Mesothelial cell of epicardium (in vitro differentiated cells): ENCODE data around the gene VAC14. TPM values are rescaled to one million over a fixed set of nuclear protein-coding genes. Genes with fewer than 3 reads are reported as not detected.
"Not testable (repeated sequence)": the region's sequence is repeated elsewhere in the genome, so short reads cannot be mapped to it uniquely, and the experiment has no call there.

ENCODE experiments used
- DNase-seq, 2 experiments: peaks; one replicate each; pipeline ENCODE4 v3.0.0; 2021; ENCODE audit warnings: low spot score in 2 of 2; ENCODE audit not compliant: unreplicated experiment in 2 of 2
- H3K27ac Mint-ChIP-seq: 2 replicates; pipeline ENCODE4 v1.8.0; 2021; ENCODE audit warnings: mixed read lengths
- H3K27me3 Mint-ChIP-seq: 2 replicates; pipeline ENCODE4 v1.8.0; 2021; ENCODE audit warnings: low read depth, mixed read lengths
- H3K36me3 Mint-ChIP-seq: 2 replicates; pipeline ENCODE4 v1.8.0; 2021; ENCODE audit warnings: mixed read lengths
- H3K4me1 Mint-ChIP-seq: 2 replicates; pipeline ENCODE4 v1.8.0; 2021; ENCODE audit warnings: mixed read lengths
- H3K4me3 Mint-ChIP-seq: 2 replicates; pipeline ENCODE4 v1.8.0; 2021; ENCODE audit warnings: mild to moderate bottlenecking, moderate library complexity, mixed read lengths
- H3K9me3 Mint-ChIP-seq: 2 replicates; pipeline ENCODE4 v1.8.0; 2021; ENCODE audit warnings: mixed read lengths
- total RNA-seq: library from RNA; stranded (reverse); gene quantifications from 3 replicates; pipeline ENCODE4 v1.2.1, GENCODE V29; 2021
- TF ChIP-seq, protein P1 (sequence below): fragments of 200-600 bp; sonication (generic); IDR thresholded peaks from one replicate; pipeline ENCODE4 v1.5.0; 2021; ENCODE audit warnings: antibody characterized with exemption; ENCODE audit not compliant: unreplicated experiment

The VAC14 gene
- total RNA-seq, 1 donor from 2014 or later = 39.1 TPM

DNA sequence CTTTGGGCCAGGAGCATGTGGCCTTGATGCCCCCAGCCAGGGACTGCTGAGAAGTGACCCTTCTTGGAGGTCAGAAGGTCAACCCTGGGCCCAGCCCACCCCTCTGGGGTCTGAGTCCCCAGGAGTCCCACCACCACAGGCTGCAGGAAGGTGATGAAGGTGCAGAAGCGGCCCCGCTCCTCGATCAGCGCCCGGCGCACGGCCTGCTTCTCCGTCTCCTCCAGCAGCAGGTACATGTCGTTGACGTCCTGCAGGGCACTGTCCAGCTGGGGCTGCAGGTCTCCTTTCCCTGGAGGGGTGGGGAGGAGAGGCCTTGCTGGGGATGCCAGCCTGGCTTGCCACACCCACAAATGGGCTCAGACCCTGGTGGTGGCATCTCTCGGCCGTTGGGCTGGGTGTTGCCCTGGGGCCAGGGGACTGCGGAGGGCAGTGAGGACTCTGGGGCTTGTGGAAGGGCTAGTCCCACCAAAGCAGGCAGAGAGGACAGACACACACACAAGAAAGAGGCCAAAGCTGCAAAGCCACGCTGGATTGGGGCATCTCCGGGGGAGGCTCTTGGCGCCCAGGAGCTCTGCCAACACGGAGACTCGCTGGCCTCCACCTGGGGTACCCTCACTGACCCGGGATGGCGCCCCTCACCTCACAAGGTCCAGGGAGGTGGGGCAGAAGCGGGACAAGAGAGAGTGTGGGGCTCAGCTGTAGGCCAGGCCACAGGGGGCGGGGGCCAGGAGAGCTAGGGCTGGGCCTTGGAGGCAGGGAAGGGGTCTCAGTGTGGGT, 122.6 kb downstream of the VAC14 start:
- Mint-ChIP-seq H3K9me3 (no peaks in the 10 kb centered on the region), H3K4me1 (peaks cover 18% of the 10 kb centered on the region), H3K27me3 (no peaks in the 10 kb centered on the region), H3K4me3 (no peak overlapping the region), H3K27ac (no peak overlapping the region), H3K36me3 (peaks cover 24% of the 10 kb centered on the region)
- DNase-seq = no peak
- TF ChIP-seq, protein P1, sequence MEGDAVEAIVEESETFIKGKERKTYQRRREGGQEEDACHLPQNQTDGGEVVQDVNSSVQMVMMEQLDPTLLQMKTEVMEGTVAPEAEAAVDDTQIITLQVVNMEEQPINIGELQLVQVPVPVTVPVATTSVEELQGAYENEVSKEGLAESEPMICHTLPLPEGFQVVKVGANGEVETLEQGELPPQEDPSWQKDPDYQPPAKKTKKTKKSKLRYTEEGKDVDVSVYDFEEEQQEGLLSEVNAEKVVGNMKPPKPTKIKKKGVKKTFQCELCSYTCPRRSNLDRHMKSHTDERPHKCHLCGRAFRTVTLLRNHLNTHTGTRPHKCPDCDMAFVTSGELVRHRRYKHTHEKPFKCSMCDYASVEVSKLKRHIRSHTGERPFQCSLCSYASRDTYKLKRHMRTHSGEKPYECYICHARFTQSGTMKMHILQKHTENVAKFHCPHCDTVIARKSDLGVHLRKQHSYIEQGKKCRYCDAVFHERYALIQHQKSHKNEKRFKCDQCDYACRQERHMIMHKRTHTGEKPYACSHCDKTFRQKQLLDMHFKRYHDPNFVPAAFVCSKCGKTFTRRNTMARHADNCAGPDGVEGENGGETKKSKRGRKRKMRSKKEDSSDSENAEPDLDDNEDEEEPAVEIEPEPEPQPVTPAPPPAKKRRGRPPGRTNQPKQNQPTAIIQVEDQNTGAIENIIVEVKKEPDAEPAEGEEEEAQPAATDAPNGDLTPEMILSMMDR = no peak

DNA sequence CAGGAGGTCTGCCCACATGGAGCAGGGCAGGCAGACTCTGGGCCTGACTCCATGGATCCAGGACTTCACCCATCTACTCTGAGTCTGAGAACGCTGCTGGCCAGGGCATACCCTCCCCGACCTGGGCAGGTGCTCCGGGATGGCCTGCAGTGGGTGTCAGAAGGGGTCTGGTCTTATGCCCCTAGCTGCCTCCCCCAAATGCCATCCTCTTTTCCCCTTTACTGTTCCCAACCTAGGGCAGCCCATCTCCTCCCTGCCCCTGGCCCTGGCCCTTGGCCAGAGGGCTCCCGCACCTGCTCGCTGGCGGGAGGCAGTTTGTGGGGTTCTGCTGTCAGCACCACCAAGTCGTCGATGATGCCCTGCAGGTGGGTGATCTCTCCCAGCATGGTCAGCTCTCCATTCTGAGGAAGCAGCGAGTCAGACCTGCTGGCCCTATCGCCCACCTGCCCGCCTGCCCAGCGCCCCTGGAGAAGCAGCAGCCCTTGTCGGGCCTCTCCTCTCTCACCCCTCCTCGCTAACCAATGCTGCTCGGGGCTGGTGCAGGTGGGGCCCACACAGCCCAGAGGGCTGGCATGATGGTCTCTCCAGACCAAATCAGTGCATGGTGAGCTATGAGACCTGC, 123.3 kb downstream of the VAC14 start:
- DNase-seq = no peak
- no peak overlapping the region for H3K27ac Mint-ChIP-seq
- peaks cover 14% of the 10 kb centered on the region for H3K4me1 Mint-ChIP-seq
- TF ChIP-seq, protein P1 = no peak
- H3K36me3 Mint-ChIP-seq = peaks cover 28% of the 10 kb centered on the region
- H3K27me3 Mint-ChIP-seq = no peaks in the 10 kb centered on the region
- no peaks in the 10 kb centered on the region for H3K9me3 Mint-ChIP-seq
- no peak overlapping the region for H3K4me3 Mint-ChIP-seq

DNA sequence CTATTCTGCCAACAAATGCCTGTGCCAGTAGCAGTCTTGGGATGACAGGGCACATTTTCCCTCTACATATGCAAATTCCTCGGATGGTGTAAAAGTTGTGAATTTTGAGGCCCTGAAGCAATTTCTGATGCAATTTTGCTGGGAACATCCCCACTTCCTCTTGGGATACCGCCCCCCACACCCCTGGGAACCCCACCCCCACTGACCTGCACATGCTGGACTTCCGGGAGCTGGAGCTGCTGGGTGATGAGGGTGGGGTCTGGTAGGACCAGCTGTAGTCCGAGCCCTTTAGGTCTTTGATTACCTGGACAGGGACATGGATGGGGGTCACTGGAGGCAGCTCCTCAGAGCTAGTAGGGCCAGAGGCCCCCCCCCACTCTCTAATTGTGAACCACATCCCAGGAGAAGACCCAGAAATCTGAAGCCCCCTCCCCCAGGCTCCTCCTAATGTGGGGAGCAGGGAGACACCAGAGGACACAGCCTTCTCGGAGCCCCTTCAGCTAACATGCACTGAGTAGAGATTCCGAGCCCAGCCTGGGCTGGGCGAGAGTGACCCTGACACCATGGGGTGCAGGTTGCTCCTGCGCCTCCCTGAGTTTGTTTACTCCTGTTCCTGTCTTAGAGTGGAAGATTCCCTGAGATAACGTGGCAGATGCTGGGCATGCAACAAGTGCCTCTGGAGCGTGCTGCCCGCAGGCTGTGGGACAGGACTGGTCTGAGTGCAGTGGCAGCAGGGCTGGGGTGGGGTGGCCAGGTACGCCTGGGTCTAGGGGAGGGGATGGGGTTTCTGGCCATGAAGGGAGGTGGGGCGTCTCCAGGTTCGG, 124.1 kb downstream of the VAC14 start:
- DNase-seq = no peak
- H3K36me3 Mint-ChIP-seq = peaks cover 32% of the 10 kb centered on the region
- TF ChIP-seq, protein P1 = no peak
- no peak overlapping the region for H3K4me3 Mint-ChIP-seq
- H3K27ac Mint-ChIP-seq = no peak overlapping the region
- no peaks in the 10 kb centered on the region for H3K9me3 Mint-ChIP-seq
- no peaks in the 10 kb centered on the region for H3K27me3 Mint-ChIP-seq
- peaks cover 8% of the 10 kb centered on the region for H3K4me1 Mint-ChIP-seq

DNA sequence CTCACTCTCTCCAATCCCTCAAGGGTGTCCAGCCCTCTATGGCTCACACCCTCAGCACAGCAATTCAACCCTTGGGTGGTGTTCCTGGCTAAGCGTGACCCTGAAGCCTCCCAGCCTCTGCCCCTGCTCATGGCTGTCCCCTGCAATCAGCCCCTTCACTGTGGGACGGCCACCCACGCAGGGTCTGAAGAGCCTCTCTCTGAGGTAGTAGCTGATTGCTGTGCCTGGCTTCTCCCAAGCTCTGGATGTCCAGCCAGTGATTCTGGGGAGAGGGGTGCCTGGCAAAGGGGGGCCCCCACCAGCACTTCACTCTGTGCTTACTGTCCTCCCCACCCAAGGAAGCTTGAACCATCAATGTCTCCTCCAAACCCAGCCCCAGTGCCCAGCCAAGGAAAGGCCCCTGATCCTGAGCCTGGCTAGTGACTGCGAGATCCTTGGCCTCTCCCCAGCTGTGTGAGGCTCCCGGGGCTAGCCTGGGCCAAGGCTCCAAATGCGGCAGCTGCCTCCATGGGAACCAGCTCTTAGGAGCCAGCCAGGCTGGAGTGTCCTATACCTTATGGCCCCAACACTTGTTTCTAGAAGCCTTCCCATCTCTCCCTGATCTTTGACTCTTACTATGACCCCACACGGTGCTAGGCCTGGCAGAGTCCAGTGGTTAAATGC, 125.0 kb downstream of the VAC14 start:
- Mint-ChIP-seq H3K9me3 (no peaks in the 10 kb centered on the region), H3K4me3 (no peak overlapping the region), H3K36me3 (peaks cover 40% of the 10 kb centered on the region), H3K27me3 (no peaks in the 10 kb centered on the region), H3K4me1 (peaks cover 4% of the 10 kb centered on the region), H3K27ac (no peak overlapping the region)
- TF ChIP-seq, protein P1 = no peak
- no peak for DNase-seq

DNA sequence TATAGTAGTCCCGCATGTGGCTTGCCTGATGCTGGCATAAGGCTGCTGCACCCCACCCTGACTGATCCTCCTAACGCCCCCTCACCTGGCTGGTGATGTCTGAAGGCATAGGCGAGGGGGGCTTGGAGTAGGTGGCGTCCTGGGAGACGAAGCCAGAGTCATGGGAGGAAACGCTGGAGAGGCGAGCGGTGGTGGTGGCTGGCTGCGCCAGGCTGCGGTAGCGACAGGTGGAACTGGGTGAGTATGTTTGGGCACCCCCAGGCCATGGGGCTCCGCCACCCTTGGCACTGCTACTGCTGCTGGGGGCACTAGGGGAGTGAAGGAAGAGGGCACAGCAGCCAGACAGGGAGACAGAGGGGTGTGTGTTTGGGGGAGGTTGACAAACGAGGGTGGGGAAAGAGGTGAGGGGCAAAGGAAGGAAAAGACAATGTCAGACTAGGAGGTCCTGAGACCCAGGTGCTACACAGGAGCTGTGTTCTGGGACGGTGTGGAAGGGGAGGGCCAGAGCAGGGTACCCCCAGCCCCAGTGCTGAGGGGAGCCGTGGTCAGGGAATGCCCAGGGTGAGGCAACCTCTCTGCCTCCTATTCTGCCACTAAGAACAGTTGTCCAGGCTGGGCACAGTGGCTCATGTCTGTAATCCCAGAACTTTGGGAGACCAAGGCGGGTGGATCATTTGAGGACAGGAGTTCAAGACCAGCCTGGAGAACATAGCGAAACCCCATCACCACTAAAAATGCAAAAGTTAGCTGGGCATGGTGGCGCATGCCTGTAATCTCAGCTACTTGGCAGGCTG, 126.5 kb downstream of the VAC14 start:
- no peak for DNase-seq
- H3K27me3 Mint-ChIP-seq = no peaks in the 10 kb centered on the region
- TF ChIP-seq, protein P1 = no peak
- peaks cover 53% of the 10 kb centered on the region for H3K36me3 Mint-ChIP-seq
- peaks cover 6% of the 10 kb centered on the region for H3K9me3 Mint-ChIP-seq
- no peak overlapping the region for H3K27ac Mint-ChIP-seq
- H3K4me1 Mint-ChIP-seq = no peaks in the 10 kb centered on the region
- H3K4me3 Mint-ChIP-seq = no peak overlapping the region

DNA sequence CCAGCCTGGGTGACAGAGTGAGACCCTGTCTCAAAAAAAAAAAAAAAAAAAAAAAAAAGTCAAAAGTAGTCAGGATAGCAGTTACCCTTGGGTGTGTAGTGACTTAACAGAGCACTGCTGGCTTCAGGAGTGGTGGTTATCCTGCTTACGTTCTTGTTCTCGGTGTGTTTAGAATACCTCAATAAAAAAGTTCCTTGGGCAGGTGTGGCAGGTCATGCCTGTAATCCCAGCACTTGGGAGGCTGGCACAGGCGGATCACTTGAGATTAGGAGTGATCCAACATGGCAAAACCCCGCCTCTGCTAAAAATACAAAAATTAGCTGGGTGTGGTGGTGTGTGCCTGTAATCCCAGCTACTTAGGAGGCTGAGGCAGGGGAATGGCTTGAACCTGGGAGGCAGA, 130.0 kb downstream of the VAC14 start:
- peaks cover 71% of the 10 kb centered on the region for H3K36me3 Mint-ChIP-seq
- H3K4me1 Mint-ChIP-seq, H3K4me3 Mint-ChIP-seq, DNase-seq, H3K27me3 Mint-ChIP-seq, H3K27ac Mint-ChIP-seq: not testable (repeated sequence)
- H3K9me3 Mint-ChIP-seq = peaks cover 15% of the 10 kb centered on the region
